ENCODE results near the gene MTFP1.

- no peak for TF ChIP-seq POLR2A (IDR thresholded peaks at IDR 0.05; ENCODE audit: low read depth, low read length)
- no peak for TF ChIP-seq POLR2AphosphoS5 (IDR thresholded peaks at IDR 0.05; ENCODE audit: low read depth, low read length)
- TF ChIP-seq TAF1 (IDR thresholded peaks at IDR 0.05; ENCODE audit: low read depth, low read length): no peak
- no peak for TF ChIP-seq PAX5 (IDR thresholded peaks at IDR 0.05; ENCODE audit: insufficient read depth, low read length, severe bottlenecking)
- no peak for TF ChIP-seq POU2F2 (IDR thresholded peaks at IDR 0.05; ENCODE audit: low read depth, low read length)
These were observed 11.6 kb upstream of the MTFP1 start for GRCh38 chr22:30413745-30414524.
